ENCODE results near the gene F8.

GRCh38 chrX:155026420-155026726, 3.9 kb upstream of the F8 start:
- no peak for TF ChIP-seq EZH2 (IDR thresholded peaks at IDR 0.05)
- no peak for TF ChIP-seq CTCF (IDR thresholded peaks at IDR 0.05 in 2 of 3, conservative IDR thresholded peaks at IDR 0.05 in 1 of 3; ENCODE audit: borderline replicate concordance in 1 of 3, insufficient read depth in 1 of 3, low read depth in 2 of 3, low read length in 2 of 3)
- TF ChIP-seq EZH2phosphoT487 (IDR thresholded peaks at IDR 0.05; ENCODE audit: borderline replicate concordance) = no peak
- TF ChIP-seq REST (IDR thresholded peaks at IDR 0.05; ENCODE audit: low read depth) = no peak
- TF ChIP-seq CEBPB (IDR thresholded peaks at IDR 0.05; ENCODE audit: low read depth) = no peak
- TF ChIP-seq MAX (IDR thresholded peaks at IDR 0.05) = no peak
- TF ChIP-seq ZNF274 (IDR thresholded peaks at IDR 0.05; ENCODE audit: low read depth, low read length) = no peak
- TF ChIP-seq POLR2A (IDR thresholded peaks at IDR 0.05; ENCODE audit: borderline replicate concordance, extremely low read depth, insufficient read depth, insufficient read length) = no peak
- TF ChIP-seq ZFX (IDR thresholded peaks at IDR 0.05) = no peak
